Astrocyte (in vitro differentiated cells and primary cell): Measurements from ENCODE around the gene FRMD4A. TPM values are rescaled to one million over a fixed set of nuclear protein-coding genes. Genes with fewer than 3 reads are reported as not detected.
A peak's percentile ranks its signal among the peaks of the same experiment; 100 is the strongest.

Source experiments
- DNase-seq: peaks from one replicate; pipeline ENCODE4 v3.0.0-alpha.2; 2010; ENCODE audit warnings: low read depth
- FAIRE-seq: peaks from 2 replicates; lab custom pipeline; 2011; peaks lifted over from hg19 to GRCh38; lab: Jason Lieb, UNC
- H2AFZ ChIP-seq: 2 replicates; pipeline ENCODE4 v1.6.0; 2012; ENCODE audit warnings: low read depth, low read length, inconsistent platforms
- H3K27ac ChIP-seq: 2 replicates; pipeline ENCODE4 v1.5.1; 2011; ENCODE audit warnings: low read depth, low read length, inconsistent platforms
- H3K27me3 ChIP-seq: 2 replicates; pipeline ENCODE4 v1.6.0; 2011; ENCODE audit warnings: low read length, inconsistent platforms; ENCODE audit not compliant: insufficient read depth
- H3K36me3 ChIP-seq: 2 replicates; pipeline ENCODE4 v1.5.1; 2011; ENCODE audit warnings: low read length, inconsistent platforms; ENCODE audit not compliant: insufficient read depth
- H3K4me1 ChIP-seq: 2 replicates; pipeline ENCODE4 v1.5.1; 2011; ENCODE audit warnings: low read length, inconsistent platforms; ENCODE audit not compliant: insufficient read depth
- H3K4me2 ChIP-seq: 2 replicates; pipeline ENCODE4 v1.6.0; 2012; ENCODE audit warnings: low read length, inconsistent platforms
- H3K4me3 ChIP-seq: 2 replicates; pipeline ENCODE4 v1.5.1; 2011; ENCODE audit warnings: low read depth, mild to moderate bottlenecking, low read length, inconsistent platforms; ENCODE audit not compliant: insufficient read depth
- H3K79me2 ChIP-seq: 2 replicates; pipeline ENCODE4 v1.6.0; 2012; ENCODE audit warnings: mild to moderate bottlenecking, low read length, inconsistent platforms; ENCODE audit not compliant: insufficient read depth
- H3K9ac ChIP-seq: 2 replicates; pipeline ENCODE4 v1.6.0; 2012; ENCODE audit warnings: mild to moderate bottlenecking, low read length, inconsistent platforms
- H3K9me3 ChIP-seq: 2 replicates; pipeline ENCODE4 v1.5.1; 2012; ENCODE audit warnings: low read depth, mild to moderate bottlenecking, low read length, inconsistent platforms; ENCODE audit not compliant: insufficient read depth
- H4K20me1 ChIP-seq: 2 replicates; pipeline ENCODE4 v1.6.0; 2012; ENCODE audit warnings: low read length, inconsistent platforms; ENCODE audit not compliant: insufficient read depth
- H3K27ac Mint-ChIP-seq: one replicate; pipeline ENCODE4 v1.8.0; 2021; ENCODE audit warnings: mild to moderate bottlenecking, mixed read lengths; ENCODE audit not compliant: unreplicated experiment
- H3K27me3 Mint-ChIP-seq: one replicate; pipeline ENCODE4 v1.8.0; 2021; ENCODE audit warnings: low read depth, mixed read lengths; ENCODE audit not compliant: unreplicated experiment
- H3K36me3 Mint-ChIP-seq: one replicate; pipeline ENCODE4 v1.8.0; 2021; ENCODE audit warnings: low read depth, mixed read lengths; ENCODE audit not compliant: unreplicated experiment
- H3K4me1 Mint-ChIP-seq: one replicate; pipeline ENCODE4 v1.8.0; 2021; ENCODE audit warnings: low read depth, mixed read lengths; ENCODE audit not compliant: unreplicated experiment
- H3K4me3 Mint-ChIP-seq: one replicate; pipeline ENCODE4 v1.8.0; 2021; ENCODE audit warnings: mild to moderate bottlenecking, moderate library complexity, mixed read lengths; ENCODE audit not compliant: unreplicated experiment
- H3K9me3 Mint-ChIP-seq: one replicate; pipeline ENCODE4 v1.8.0; 2021; ENCODE audit warnings: mild to moderate bottlenecking, mixed read lengths; ENCODE audit not compliant: unreplicated experiment
- CTCF ChIP-seq: IDR thresholded peaks from 2 replicates; pipeline ENCODE4 v1.5.1; 2011; ENCODE audit warnings: low read depth, mild to moderate bottlenecking, inconsistent platforms, low read length, moderate library complexity; ENCODE audit not compliant: insufficient read depth
- EZH2 ChIP-seq: IDR thresholded peaks from 2 replicates; pipeline ENCODE4 v1.6.1; 2012; ENCODE audit warnings: mild to moderate bottlenecking, low read length, inconsistent platforms; ENCODE audit not compliant: insufficient read depth
- total RNA-seq: library from RNA; stranded (reverse); gene quantifications from 2 replicates; pipeline ENCODE4 v1.2.1, GENCODE V29; 2021

Gene FRMD4A
- total RNA-seq, 1 donor from 2014 or later: 82.5 TPM

- H3K27ac Mint-ChIP-seq: no peak overlapping the region
- Histone ChIP-seq H3K4me1 (no peaks in the 10 kb centered on the region), H2AFZ (no peak overlapping the region), H3K4me2 (no peak overlapping the region), H3K9me3 (no peaks in the 10 kb centered on the region), H3K27ac (no peak overlapping the region), H3K79me2 (no peaks in the 10 kb centered on the region), H3K9ac (no peak overlapping the region), H3K27me3 (no peaks in the 10 kb centered on the region), H3K4me3 (no peak overlapping the region), H4K20me1 (no peaks in the 10 kb centered on the region), H3K36me3 (peaks cover 7% of the 10 kb centered on the region)
- no peaks in the 10 kb centered on the region for H3K27me3 Mint-ChIP-seq
- no peak for TF ChIP-seq EZH2
- TF ChIP-seq CTCF: no peak
- H3K4me1 Mint-ChIP-seq: no peaks in the 10 kb centered on the region
- no peak for FAIRE-seq
- H3K36me3 Mint-ChIP-seq: peaks cover 33% of the 10 kb centered on the region
- no peak for DNase-seq
- H3K4me3 Mint-ChIP-seq: no peak overlapping the region
- H3K9me3 Mint-ChIP-seq: no peaks in the 10 kb centered on the region
These were observed 601.0 kb downstream of the FRMD4A start for GRCh38 chr10:13729586-13730305.

- Histone ChIP-seq H3K4me3 (no peak overlapping the region), H3K27me3 (no peaks in the 10 kb centered on the region), H3K27ac (no peak overlapping the region), H3K79me2 (no peaks in the 10 kb centered on the region), H3K9ac (no peak overlapping the region), H2AFZ (no peak overlapping the region), H3K4me1 (no peaks in the 10 kb centered on the region), H3K9me3 (no peaks in the 10 kb centered on the region), H3K4me2 (no peak overlapping the region), H4K20me1 (no peaks in the 10 kb centered on the region), H3K36me3 (peaks cover 8% of the 10 kb centered on the region)
- Mint-ChIP-seq H3K27ac (peak overlapping the region; percentile 30), H3K9me3 (no peaks in the 10 kb centered on the region), H3K4me1 (no peaks in the 10 kb centered on the region), H3K27me3 (no peaks in the 10 kb centered on the region), H3K36me3 (peaks cover 28% of the 10 kb centered on the region), H3K4me3 (no peak overlapping the region)
- no peak for FAIRE-seq
- no peak for TF ChIP-seq EZH2
- no peak for TF ChIP-seq CTCF
- no peak for DNase-seq
These were observed 601.7 kb downstream of the FRMD4A start for GRCh38 chr10:13728898-13729535.

DNA sequence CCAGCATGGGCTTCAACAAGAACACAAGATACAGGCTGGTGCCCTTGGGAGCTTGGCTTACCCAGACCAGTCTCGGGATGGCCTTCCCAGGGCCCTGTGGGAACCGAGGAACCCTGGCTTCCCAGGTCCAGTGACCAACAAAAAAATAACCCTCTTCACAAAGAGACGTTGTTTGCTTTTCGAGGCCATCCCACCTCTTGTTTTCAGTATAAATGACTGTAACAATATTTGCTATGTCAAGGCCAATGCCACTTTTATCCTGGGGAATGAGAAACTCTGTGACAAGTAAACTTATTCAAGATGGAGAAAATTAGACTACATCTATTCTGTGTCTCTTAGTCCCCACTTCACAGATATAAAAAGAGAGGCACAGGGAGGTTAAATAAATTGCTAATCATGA lies 605.1 kb downstream of the FRMD4A start:
- H3K4me2 ChIP-seq: no peak overlapping the region
- peaks cover 37% of the 10 kb centered on the region for H3K36me3 Mint-ChIP-seq

More for the DNA sequence above, 605.1 kb downstream of the FRMD4A start:
- no peak for TF ChIP-seq EZH2
- no peak for TF ChIP-seq CTCF
- DNase-seq: no peak
- no peaks in the 10 kb centered on the region for H4K20me1 ChIP-seq
- H3K4me3 ChIP-seq: no peak overlapping the region
- H3K9ac ChIP-seq: no peak overlapping the region
- Mint-ChIP-seq H3K27ac (no peak overlapping the region), H3K9me3 (no peaks in the 10 kb centered on the region), H3K27me3 (no peaks in the 10 kb centered on the region), H3K4me1 (no peaks in the 10 kb centered on the region), H3K4me3 (no peak overlapping the region)
- no peaks in the 10 kb centered on the region for H3K79me2 ChIP-seq
- no peaks in the 10 kb centered on the region for H3K27me3 ChIP-seq
- H3K9me3 ChIP-seq: no peaks in the 10 kb centered on the region
- peaks cover 11% of the 10 kb centered on the region for H3K36me3 ChIP-seq
- H3K27ac ChIP-seq: no peak overlapping the region
- no peaks in the 10 kb centered on the region for H3K4me1 ChIP-seq
- H2AFZ ChIP-seq: no peak overlapping the region
- no peak for FAIRE-seq
